Left hindlimb (tissue), 1 donor: Measurements from ENCODE around the gene FCHSD2.
"Not testable (repeated sequence)": the region's sequence is repeated elsewhere in the genome, so short reads cannot be mapped to it uniquely, and the experiment has no call there.

Experiments
- DNase-seq: peaks from one replicate; pipeline ENCODE4 v3.0.0-alpha.2; 2018

FCHSD2 gene

DNA sequence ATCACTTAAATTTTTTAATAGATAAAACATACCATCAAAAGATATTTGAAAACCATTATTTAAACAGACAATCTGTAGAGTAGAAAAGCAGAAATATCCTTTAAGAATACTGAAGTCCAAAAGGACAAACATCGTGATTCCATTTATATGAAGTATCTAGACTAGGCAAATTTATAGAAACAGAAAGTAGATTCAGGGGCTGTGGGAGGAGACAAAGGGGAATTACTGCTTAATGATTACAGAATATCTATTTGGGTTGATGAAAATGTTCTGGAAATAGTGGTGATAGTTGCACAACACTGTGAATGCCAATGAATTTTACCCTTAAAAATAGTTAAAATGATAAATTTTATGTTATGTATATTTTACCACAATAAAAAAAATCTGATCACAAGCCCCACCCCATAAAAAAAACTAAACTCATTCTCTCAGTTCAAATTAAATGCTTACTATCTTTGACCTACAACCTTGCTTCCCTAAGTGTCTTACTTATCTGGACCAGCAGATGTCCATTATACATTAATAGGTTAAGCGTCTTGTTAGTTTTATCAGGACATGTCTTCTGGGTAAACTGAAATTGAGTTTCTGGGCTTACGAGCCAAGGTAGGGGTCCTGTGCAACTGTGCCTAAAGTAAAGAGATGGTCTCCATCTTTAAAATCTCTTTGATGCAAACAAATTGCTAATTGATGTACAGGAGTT lies 86.3 kb downstream of the FCHSD2 start:
- no peak for DNase-seq

DNA sequence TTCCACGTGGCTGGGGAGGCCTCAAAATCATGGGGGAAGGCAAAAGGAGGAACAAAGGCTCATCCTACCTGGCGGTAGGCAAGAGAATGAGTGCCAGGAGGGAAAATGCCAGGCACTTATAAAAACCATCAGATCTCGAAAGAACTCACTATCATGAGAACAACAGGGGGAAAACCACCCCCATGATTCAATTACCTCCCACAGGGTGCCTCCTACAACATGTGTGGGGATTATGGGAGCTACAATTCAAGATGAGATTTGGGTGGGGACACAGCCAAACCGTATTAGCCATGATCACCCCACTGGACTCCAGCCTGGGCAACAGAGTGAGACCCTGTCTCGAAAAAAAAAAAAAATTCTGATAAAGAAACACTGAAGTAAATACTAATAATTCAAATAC lies 87.1 kb downstream of the FCHSD2 start:
- DNase-seq, result no peak

DNA sequence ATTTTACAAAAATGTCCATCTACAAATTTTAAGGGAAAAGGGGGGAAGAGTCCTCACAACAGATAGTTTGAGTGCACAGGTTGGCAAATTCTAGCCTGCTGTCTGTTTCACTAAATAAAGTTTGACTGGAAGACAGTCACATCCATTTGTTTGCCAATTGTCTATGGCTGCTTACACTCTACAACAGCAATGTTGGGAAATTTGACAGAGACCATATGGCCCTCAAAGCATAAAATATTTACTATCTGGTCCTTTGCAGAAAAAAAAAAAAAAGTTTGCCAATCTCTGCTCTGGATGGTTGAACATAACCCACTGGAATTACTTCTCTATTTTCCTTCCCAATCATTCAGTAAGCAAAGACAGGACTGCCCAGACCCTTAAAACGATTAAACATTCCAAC lies 88.2 kb downstream of the FCHSD2 start:
- DNase-seq, result no peak

DNA sequence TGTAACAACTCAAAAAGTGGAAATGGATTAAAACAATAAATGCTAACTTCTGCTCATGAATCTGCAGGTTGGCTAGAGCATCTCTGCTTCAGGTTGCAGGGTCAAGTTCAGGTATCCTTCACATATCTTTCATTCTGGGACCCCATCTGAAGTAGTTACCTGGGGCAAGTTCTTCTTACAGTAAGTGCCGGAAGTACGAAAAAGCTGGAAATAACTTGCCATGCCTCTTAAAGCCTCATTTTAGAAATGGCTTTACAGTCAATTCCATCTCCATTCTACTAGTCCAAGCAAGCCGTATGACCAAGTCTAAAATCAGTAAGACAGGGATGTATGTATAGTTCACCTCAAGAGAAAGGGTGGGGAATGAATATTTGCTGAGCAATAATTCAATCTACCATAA lies 93.7 kb downstream of the FCHSD2 start:
- DNase-seq, result no peak

DNA sequence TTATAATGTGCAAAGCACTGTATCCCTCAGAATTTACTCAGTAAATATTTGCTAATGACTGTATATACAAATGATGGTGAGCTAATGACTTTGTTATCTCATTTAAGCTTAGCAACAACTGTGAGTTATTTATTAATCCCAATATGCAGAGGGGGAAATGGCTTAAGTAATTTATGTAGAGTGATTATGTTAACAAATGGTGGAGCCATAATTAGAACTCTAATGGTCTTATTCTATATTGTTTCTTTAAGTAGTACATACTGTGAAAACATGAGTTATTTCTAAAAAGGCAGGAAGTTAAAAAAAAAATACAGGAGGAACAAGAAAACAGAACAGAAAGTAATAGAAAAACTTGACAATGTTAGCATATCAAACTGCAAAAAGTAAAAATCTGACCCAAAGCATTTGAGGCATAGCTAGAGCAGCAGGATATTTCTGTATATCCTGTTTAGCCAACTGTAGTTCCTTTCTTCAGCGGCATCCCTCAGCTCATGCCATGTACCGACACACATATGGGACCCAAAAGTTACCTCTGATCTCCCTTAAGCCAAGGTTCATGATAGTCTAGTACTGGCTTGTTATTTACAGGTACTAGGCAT lies 94.2 kb downstream of the FCHSD2 start:
- DNase-seq, result no peak

- DNase-seq, result no peak
Observed at GRCh38 chr11:73040046-73040445, 102.1 kb downstream of the FCHSD2 start.

GRCh38 chr11:73034777-73035176 lies 107.3 kb downstream of the FCHSD2 start:
- no peak for DNase-seq

DNA sequence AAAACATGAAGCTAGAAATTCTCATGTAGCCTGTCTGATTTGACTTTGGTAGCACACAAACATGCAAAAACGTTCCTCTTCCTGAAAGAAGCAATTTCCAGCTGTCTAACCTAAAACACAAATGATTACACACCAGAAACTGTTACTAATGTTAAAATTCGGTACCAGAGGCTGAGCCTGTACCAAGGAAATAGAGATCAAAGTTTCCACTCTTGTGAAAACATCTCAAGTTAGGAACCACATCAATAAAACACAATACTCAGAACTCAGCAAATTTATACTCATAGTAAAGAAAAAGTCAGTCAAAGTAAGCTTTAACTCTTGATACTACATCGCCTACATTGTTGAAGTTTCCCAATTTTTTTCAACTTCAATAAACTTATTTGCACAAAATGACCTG lies 107.8 kb downstream of the FCHSD2 start:
- no peak for DNase-seq

DNA sequence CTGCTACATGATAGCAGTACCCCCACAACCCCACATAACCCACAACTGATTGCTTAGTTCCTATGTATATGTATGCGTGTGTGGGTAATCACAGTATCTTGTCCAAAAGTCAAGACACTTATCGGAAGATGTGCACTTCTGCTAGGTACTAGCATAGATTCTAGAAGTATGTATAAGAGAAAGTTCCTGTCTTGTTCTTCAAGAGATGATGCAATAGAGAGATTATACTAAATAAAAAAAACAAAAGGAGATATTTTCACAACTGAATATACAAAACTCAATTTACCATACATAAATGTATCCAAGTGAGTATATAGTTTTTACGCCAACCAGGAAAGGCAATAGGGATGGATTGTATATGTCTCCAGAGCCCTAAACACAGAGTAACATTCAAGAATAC lies 112.0 kb downstream of the FCHSD2 start:
- DNase-seq, result no peak

DNA sequence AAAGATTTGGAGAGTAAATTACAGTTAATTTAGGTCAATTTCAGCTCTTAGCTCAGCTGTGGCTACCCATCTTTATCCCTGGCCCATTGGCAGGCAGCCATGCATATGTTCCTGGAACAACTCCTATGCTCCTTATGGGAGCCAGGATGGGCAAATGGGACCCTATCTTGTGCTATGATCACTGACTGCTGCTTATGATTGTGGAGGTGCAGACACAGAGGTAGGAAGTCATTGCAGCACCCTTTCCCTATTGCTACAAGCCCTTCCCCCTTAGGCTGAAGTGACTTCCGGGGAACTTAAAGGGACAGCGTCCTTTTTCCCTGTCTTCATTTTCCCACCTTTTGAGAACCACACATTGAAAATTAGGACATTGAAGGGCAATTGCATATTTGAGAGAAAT lies 112.7 kb downstream of the FCHSD2 start:
- peak; percentile 47 for DNase-seq

- DNase-seq, result no peak
Observed at GRCh38 chr11:73028611-73029010, 113.5 kb downstream of the FCHSD2 start.

DNA sequence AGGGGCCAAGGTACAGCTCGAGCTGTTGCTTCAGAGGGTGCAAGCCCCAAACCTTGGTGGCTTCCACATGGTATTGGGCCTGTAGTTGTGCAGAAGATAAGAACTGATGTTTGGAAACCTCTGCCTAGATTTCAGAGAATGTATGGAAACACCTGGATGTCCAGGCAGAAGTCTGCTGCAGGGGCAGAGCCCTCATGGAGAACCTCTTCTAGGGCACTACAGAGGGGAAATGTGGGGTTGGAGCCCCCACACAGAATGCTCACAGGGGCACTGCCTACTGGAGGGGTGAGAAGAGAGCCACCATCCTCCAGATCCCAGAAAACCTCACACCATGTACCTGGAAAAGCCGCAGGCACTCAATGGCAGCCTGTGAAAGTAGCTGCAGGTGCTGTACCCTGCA lies 114.3 kb downstream of the FCHSD2 start:
- not testable (repeated sequence) for DNase-seq

- no peak for DNase-seq
Observed at GRCh38 chr11:73024639-73025038, 117.5 kb downstream of the FCHSD2 start.

GRCh38 chr11:73019996-73020395 lies 122.1 kb downstream of the FCHSD2 start:
- no peak for DNase-seq

DNA sequence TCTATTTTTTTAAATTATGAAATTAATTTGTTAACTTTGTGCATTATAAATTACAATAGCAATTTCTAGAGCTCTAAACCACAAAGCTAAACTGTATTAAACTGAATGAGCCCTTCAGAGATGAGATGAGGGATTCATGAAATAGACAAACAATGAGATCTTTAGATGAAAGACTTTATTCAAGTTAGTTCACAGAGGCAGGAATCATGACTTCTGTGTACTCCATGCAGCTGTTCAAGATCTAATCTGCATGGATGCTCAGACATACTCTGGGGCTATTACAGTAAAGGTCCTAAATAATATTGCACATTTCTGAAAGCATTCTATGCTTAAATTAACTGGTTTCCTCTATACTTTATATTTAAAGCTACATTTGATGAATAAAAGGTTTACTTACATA lies 122.7 kb downstream of the FCHSD2 start:
- DNase-seq, result no peak

GRCh38 chr11:73018856-73019255 lies 123.3 kb downstream of the FCHSD2 start:
- no peak for DNase-seq

DNA sequence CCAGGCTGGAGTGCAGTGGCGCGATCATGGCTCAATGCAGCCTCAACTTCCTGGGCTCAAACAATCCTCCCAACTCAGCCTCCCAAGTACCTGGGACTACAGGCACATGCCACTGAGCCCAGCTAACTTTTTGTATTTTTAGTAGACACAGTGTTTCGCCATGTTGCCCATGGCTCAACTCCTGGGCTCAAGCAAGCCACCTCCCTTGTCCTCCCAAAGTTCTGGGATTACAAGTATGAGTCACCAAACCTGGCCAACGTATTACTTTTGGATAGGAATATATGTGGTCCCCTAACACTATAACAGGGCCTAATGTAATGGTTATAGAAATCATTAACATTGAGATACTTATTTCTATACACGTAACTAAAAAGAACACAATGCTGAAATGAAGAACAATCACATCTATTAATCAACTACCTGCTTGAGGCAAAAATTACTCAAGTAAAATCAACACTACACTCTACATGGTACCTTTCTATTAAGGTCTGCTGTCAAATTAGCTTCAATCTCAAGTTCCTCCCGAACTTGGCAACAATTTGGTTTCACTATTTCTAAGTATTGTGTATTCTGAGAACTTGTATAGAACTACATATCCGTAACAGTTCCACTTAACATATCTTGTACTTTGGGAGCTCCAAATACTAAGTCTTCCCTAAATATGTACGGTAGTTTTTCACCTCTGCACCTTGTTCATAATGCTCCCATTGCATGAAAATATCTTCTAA lies 124.9 kb downstream of the FCHSD2 start:
- DNase-seq, result no peak

DNA sequence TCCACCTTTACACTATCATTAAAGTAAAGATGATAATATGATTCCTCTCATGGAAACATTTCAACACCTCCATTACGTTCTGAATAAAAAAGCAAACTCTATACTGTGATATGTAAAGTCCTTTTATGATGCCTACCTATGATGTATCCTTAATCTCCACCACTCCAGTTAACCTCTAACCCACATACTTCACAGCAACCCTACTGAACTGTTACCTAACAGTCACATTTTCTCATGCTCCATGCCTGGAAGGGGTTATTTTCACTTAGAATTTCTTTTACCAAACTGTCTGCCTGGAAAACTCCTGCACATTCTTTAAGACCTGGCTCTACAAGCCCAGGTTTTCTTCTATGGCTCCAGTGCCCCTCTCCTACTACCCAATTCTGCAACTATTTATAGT lies 129.1 kb downstream of the FCHSD2 start:
- no peak for DNase-seq

DNA sequence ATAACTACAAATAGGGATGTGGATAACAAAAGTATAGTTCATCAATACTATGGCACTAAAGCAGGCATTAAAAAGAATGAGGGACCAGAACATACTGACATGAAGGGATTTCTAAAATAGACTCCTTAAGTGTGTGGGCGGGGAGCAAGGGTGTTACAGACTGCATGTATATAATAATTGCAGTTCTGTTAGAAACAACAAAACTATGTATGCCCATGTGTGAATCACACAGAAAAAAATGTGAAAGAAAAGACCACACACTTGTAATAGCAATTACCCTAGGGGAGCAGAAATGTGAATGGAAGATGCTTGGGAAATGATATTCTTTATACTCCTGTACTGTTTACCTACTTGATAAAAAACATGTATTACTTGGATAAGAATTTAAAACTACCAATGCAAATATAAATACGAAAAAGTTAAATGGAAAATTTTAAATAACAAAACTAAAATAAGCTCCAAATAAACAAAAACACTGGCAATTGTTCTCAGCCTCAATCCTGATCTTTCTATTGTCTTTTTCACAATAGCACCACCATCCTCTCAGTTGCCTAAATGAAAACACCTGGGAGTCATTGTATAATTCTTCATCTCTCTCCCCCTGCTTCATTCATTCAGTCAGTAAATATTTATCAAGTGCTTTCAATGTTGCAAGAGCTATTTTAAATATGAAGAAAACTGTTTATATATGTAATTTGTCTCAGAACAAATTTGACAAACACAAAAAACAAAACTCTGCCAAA lies 129.8 kb downstream of the FCHSD2 start:
- DNase-seq, result no peak

DNA sequence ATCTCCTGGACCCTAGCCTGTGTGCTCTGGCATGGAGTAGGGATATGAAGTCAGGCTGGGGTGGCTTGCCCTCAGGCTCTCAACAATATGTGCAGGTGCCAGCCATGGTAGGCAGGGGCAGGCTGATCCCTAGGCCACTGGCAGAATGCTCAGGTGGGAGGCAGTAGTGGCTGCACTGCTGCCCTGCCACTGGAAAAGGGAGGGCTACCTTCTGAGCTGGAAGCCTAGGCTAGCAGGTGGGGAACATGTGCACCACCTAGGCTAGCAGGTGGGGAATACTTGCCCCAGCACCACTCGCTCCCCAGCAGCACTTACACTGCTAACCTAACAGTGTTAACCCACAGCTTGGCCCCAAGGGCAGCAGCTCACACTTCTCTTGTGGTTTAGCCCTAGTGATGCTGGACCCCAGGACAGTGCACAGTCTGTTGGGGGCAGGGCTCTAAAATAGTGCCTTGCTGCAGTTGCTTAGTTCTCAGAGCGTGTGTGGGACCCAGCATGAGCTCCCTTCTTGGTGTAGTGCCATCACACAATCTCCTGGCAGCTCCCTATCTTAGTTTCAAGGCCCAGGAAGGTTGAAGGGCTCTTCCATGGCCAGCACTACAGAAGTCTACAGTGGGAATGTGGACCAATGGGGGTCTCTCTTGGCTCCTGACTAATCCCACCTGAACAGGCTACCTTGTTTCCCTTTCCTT lies 130.8 kb downstream of the FCHSD2 start:
- no peak for DNase-seq

DNA sequence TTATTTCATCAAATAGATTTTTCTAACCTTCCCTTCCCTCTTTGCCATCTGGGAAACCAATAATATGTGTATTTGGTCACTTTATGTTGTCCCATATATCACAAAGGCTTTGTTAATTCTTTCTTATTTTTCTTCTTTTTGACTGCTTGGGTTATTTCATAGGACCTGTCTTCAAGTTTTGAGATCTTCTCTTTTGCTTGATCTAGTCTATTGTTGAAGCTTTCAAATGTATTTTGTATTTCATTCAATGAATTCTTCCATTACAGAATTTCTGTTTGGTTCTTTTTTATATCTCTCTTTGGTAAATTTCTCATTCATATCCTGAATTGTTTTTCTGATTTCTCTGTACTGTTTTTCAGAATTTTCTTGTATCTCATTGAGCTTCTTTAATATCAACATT lies 132.1 kb downstream of the FCHSD2 start:
- DNase-seq, result no peak

DNA sequence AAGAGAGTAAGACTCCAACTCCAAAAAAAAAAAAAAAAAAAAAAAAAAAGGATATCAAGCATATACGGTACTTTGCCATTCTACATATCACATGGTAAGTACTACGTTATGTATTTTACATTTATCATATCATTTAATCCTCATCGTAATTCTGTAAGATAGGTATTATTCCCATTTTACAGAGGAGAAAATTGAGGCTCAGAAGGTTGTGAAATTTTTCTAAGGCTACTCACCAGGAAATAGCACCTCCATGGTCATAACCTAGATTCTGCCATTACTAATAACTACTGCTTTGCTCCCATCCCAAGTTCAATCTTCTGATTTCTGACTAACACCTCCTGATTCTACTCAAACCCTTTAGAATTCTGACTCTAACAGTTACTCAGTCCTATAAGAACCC lies 138.0 kb downstream of the FCHSD2 start:
- DNase-seq, result no peak

DNA sequence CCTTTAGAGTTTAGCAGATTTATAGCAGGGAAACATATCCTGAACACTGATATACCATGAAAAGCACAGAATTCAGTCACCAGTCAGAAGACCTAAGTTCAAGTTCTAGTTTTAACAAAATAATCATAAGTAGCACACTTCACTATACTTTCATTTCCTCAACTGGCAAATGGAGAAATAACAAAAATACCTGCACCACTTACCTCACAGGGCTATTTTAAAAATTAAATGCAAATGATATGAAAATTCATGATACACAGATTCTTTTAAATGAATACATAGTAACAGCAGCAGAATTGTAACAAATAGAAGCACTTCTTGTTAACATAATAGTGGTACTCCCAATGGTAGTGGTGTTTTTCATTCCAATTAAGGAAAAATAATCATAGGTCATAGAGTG lies 139.0 kb downstream of the FCHSD2 start:
- no peak for DNase-seq
